KOPT-K1 (cell line): ENCODE results near the gene RFFL.
A peak's percentile ranks its signal among the peaks of the same experiment; 100 is the strongest.
"Not testable (repeated sequence)": the region's sequence is repeated elsewhere in the genome, so short reads cannot be mapped to it uniquely, and the experiment has no call there.

ENCODE experiments used
- H3K27ac ChIP-seq: fragments of 200-600 bp; sonication (generic); 2 replicates; pipeline ENCODE4 v1.5.1; 2016; ENCODE audit warnings: antibody characterized with exemption, mild to moderate bottlenecking, low read depth, low read length; ENCODE audit not compliant: poor library complexity, severe bottlenecking
- H3K36me3 ChIP-seq: fragments of 200-600 bp; sonication (generic); 2 replicates; pipeline ENCODE4 v1.5.1; 2017; ENCODE audit warnings: antibody characterized with exemption, mild to moderate bottlenecking, low read length, moderate library complexity; ENCODE audit not compliant: insufficient read depth
- H3K9me3 ChIP-seq: fragments of 200-600 bp; sonication (generic); 2 replicates; pipeline ENCODE4 v1.5.1; 2017; ENCODE audit warnings: antibody characterized with exemption, low read length, mild to moderate bottlenecking; ENCODE audit not compliant: insufficient read depth, poor library complexity, severe bottlenecking

The RFFL gene

GRCh38 chr17:35063514-35064223 lies at the start of gene RFFL:
Gene RFFL, minus strand, starts transcription at chr17:35063707. Its CDS starts 37,154 bp downstream, at chr17:35026553.
- Histone ChIP-seq H3K36me3 (no peaks in the 10 kb centered on the region), H3K9me3 (no peaks in the 10 kb centered on the region), H3K27ac (peak within 1 kb of the TSS; percentile 52)

GRCh38 chr17:35110791-35111190 lies 47.3 kb upstream of the RFFL start:
- peaks cover 36% of the 10 kb centered on the region for H3K36me3 ChIP-seq
- H3K27ac ChIP-seq, H3K9me3 ChIP-seq: not testable (repeated sequence)

- no peak overlapping the region for H3K27ac ChIP-seq
- H3K9me3 ChIP-seq = no peaks in the 10 kb centered on the region
- peaks cover 78% of the 10 kb centered on the region for H3K36me3 ChIP-seq
Observed at GRCh38 chr17:35104844-35105450, 41.4 kb upstream of the RFFL start.

GRCh38 chr17:35103271-35103670 lies 39.8 kb upstream of the RFFL start:
- Histone ChIP-seq H3K36me3 (peaks cover 93% of the 10 kb centered on the region), H3K9me3 (no peaks in the 10 kb centered on the region), H3K27ac (no peak overlapping the region)

GRCh38 chr17:35101725-35102124 lies 38.2 kb upstream of the RFFL start:
- Histone ChIP-seq H3K27ac (no peak overlapping the region), H3K9me3 (no peaks in the 10 kb centered on the region), H3K36me3 (peaks cover 90% of the 10 kb centered on the region)

GRCh38 chr17:35101036-35101435 lies 37.5 kb upstream of the RFFL start:
- H3K36me3 ChIP-seq = peaks cover 84% of the 10 kb centered on the region

GRCh38 chr17:35099908-35100307 lies 36.4 kb upstream of the RFFL start:
- H3K36me3 ChIP-seq = peaks cover 72% of the 10 kb centered on the region
- H3K9me3 ChIP-seq = no peaks in the 10 kb centered on the region
- H3K27ac ChIP-seq = no peak overlapping the region

More at GRCh38 chr17:35101036-35101435, 37.5 kb upstream of the RFFL start:
- Histone ChIP-seq H3K9me3 (no peaks in the 10 kb centered on the region), H3K27ac (no peak overlapping the region)

- Histone ChIP-seq H3K27ac (no peak overlapping the region), H3K9me3 (no peaks in the 10 kb centered on the region), H3K36me3 (peaks cover 51% of the 10 kb centered on the region)
Observed at GRCh38 chr17:35097776-35098175, 34.3 kb upstream of the RFFL start.

- Histone ChIP-seq H3K27ac (no peak overlapping the region), H3K36me3 (peaks cover 31% of the 10 kb centered on the region), H3K9me3 (no peaks in the 10 kb centered on the region)
Observed at GRCh38 chr17:35095741-35096140, 32.2 kb upstream of the RFFL start.

GRCh38 chr17:35094902-35095301 lies 31.4 kb upstream of the RFFL start:
- Histone ChIP-seq H3K9me3 (no peaks in the 10 kb centered on the region), H3K27ac (no peak overlapping the region), H3K36me3 (peaks cover 22% of the 10 kb centered on the region)

GRCh38 chr17:35090707-35091106 lies 27.2 kb upstream of the RFFL start:
- H3K27ac ChIP-seq, H3K9me3 ChIP-seq, H3K36me3 ChIP-seq: not testable (repeated sequence)

- Histone ChIP-seq H3K9me3 (no peaks in the 10 kb centered on the region), H3K27ac (peak overlapping the region; percentile 61), H3K36me3 (no peaks in the 10 kb centered on the region)
Observed at GRCh38 chr17:35089586-35090296, 26.2 kb upstream of the RFFL start.

GRCh38 chr17:35088881-35089585 lies 25.5 kb upstream of the RFFL start:
- H3K9me3 ChIP-seq = no peaks in the 10 kb centered on the region
- no peaks in the 10 kb centered on the region for H3K36me3 ChIP-seq
- H3K27ac ChIP-seq = peak overlapping the region; percentile 61

- H3K27ac ChIP-seq = peak overlapping the region; percentile 59
- H3K9me3 ChIP-seq = no peaks in the 10 kb centered on the region
- H3K36me3 ChIP-seq = no peaks in the 10 kb centered on the region
Observed at GRCh38 chr17:35088356-35088880, 24.9 kb upstream of the RFFL start.
